AG20443 (cell line): ENCODE measurements around the gene PTPN1.
"Not testable (repeated sequence)": the region's sequence is repeated elsewhere in the genome, so short reads cannot be mapped to it uniquely, and the experiment has no call there.

Experiments used
- DNase-seq: peaks from one replicate; pipeline ENCODE4 v3.0.0; 2012; ENCODE audit warnings: low spot score, mixed read lengths

PTPN1 gene

GRCh38 chr20:50592282-50593004 is 82.3 kb downstream of the PTPN1 start:
- no peak for DNase-seq

GRCh38 chr20:50593005-50593335 is 82.8 kb downstream of the PTPN1 start:
- no peak for DNase-seq

- no peak for DNase-seq
Measured at GRCh38 chr20:50594231-50594590, 84.0 kb downstream of the PTPN1 start.

GRCh38 chr20:50594591-50595432 is 84.6 kb downstream of the PTPN1 start:
- no peak for DNase-seq

GRCh38 chr20:50595433-50595895 is 85.3 kb downstream of the PTPN1 start:
- no peak for DNase-seq

GRCh38 chr20:50595988-50596693 is 86.0 kb downstream of the PTPN1 start:
- no peak for DNase-seq

- DNase-seq = no peak
Measured at GRCh38 chr20:50596694-50597021, 86.5 kb downstream of the PTPN1 start.

- DNase-seq = no peak
Measured at GRCh38 chr20:50597406-50597969, 87.3 kb downstream of the PTPN1 start.

- DNase-seq = no peak
Measured at GRCh38 chr20:50598074-50598473, 87.9 kb downstream of the PTPN1 start.

GRCh38 chr20:50598768-50599167 is 88.6 kb downstream of the PTPN1 start:
- DNase-seq = not testable (repeated sequence)

GRCh38 chr20:50600281-50600895 is 90.2 kb downstream of the PTPN1 start:
- no peak for DNase-seq

GRCh38 chr20:50601511-50602431 is 91.6 kb downstream of the PTPN1 start:
- no peak for DNase-seq

GRCh38 chr20:50602432-50603088 is 92.4 kb downstream of the PTPN1 start:
- no peak for DNase-seq

GRCh38 chr20:50604451-50604850 is 94.3 kb downstream of the PTPN1 start:
- no peak for DNase-seq

- no peak for DNase-seq
Measured at GRCh38 chr20:50605136-50605535, 95.0 kb downstream of the PTPN1 start.

- DNase-seq = no peak
Measured at GRCh38 chr20:50607436-50607835, 97.3 kb downstream of the PTPN1 start.

- DNase-seq = no peak
Measured at GRCh38 chr20:50607850-50608749, 97.9 kb downstream of the PTPN1 start.

GRCh38 chr20:50608750-50609104 is 98.5 kb downstream of the PTPN1 start:
- DNase-seq = no peak

- DNase-seq = no peak
Measured at GRCh38 chr20:50609438-50609989, 99.3 kb downstream of the PTPN1 start.
